Testis (tissue), 3 donors: ENCODE data around the gene WAPL. TPM values are rescaled to one million over a fixed set of nuclear protein-coding genes. Genes with fewer than 3 reads are reported as not detected.

Source experiments
- DNase-seq: peaks from one replicate; pipeline ENCODE4 v3.0.0-alpha.2; 2019
- H3K27ac ChIP-seq, 2 donors: fragments of 200-600 bp; sonication (generic); one replicate each; pipeline ENCODE4 v1.5.1; 2019
- H3K27me3 ChIP-seq: fragments of 200-600 bp; sonication (generic); one replicate; pipeline ENCODE4 v1.5.1; 2019
- H3K36me3 ChIP-seq: fragments of 200-600 bp; sonication (generic); one replicate; pipeline ENCODE4 v1.5.1; 2017; ENCODE audit warnings: low read depth; ENCODE audit errors: missing control alignments
- H3K4me1 ChIP-seq: fragments of 200-600 bp; sonication (generic); one replicate; pipeline ENCODE4 v1.5.1; 2019
- H3K4me3 ChIP-seq, 2 donors: fragments of 200-600 bp; sonication (generic); one replicate each; pipeline ENCODE4 v1.5.1; 2017 to 2019
- H3K9me3 ChIP-seq: fragments of 200-600 bp; sonication (generic); one replicate; pipeline ENCODE4 v1.5.1; 2017
- POLR2A ChIP-seq: fragments of 450-650 bp; IDR thresholded peaks from one replicate; pipeline ENCODE4 v1.6.1; 2017; ENCODE audit warnings: antibody characterized with exemption, mild to moderate bottlenecking, moderate library complexity
- WGBS, 2 donors: methylation state at CpG; one replicate each; pipeline ENCODE4 v1.1.5; 2018; 5-methylcytosine and 5-hydroxymethylcytosine counted together
- intact Hi-C: fragments of 100-400 bp; cut with DNase I; formaldehyde crosslinking; loops from one replicate; pipeline ENCODE4 v1.15.1; 2023; ENCODE audit warnings: low total_unique reads
- polyA plus RNA-seq: library from polyadenylated mRNA; stranded (reverse); fragments of 350-450 nt; fragmentation: Illumina TruSeq; extraction: RNeasy Lipid Tissue Mini Kit (QIAGEN cat#74804); gene quantifications from one replicate; pipeline ENCODE4 v1.2.3, GENCODE V29; 2014; ENCODE audit warnings: low read depth, low replicate concordance; ENCODE audit not compliant: insufficient read depth
- total RNA-seq, 2 donors: library from RNA; depleted of rRNA; stranded (reverse); fragments of >200 nt; gene quantifications; one replicate each; pipeline ENCODE4 v1.2.3, GENCODE V29; 2016
- TF ChIP-seq, protein P1 (sequence below), 3 experiments: fragments of 450-650 bp in 2 of 3; fragments of 200-600 bp in 1 of 3; sonication (generic) in 1 of 3; IDR thresholded peaks; one replicate each; pipeline ENCODE4 v1.5.1; 2016 to 2019; ENCODE audit warnings: antibody characterized with exemption in 3 of 3, mild to moderate bottlenecking in 2 of 3, moderate library complexity in 1 of 3

Gene WAPL
- total and polyA plus RNA-seq, 3 donors from 2014 or later: 65.7 to 89.8 (median 80.8) TPM

- TF ChIP-seq, protein P1, sequence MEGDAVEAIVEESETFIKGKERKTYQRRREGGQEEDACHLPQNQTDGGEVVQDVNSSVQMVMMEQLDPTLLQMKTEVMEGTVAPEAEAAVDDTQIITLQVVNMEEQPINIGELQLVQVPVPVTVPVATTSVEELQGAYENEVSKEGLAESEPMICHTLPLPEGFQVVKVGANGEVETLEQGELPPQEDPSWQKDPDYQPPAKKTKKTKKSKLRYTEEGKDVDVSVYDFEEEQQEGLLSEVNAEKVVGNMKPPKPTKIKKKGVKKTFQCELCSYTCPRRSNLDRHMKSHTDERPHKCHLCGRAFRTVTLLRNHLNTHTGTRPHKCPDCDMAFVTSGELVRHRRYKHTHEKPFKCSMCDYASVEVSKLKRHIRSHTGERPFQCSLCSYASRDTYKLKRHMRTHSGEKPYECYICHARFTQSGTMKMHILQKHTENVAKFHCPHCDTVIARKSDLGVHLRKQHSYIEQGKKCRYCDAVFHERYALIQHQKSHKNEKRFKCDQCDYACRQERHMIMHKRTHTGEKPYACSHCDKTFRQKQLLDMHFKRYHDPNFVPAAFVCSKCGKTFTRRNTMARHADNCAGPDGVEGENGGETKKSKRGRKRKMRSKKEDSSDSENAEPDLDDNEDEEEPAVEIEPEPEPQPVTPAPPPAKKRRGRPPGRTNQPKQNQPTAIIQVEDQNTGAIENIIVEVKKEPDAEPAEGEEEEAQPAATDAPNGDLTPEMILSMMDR (IDR thresholded peaks at IDR 0.05): no peak
- TF ChIP-seq POLR2A: no peak
- H3K27ac ChIP-seq: no peak overlapping the region
- intact Hi-C loops: no loop called here
- no peaks in the 10 kb centered on the region for H3K27me3 ChIP-seq
- DNase-seq: no peak
- no peaks in the 10 kb centered on the region for H3K9me3 ChIP-seq
- H3K4me3 ChIP-seq: no peak overlapping the region
- WGBS, 2 donors: 94 to 96% methylated on average over 5 of the region's 5 CpGs
- H3K4me1 ChIP-seq: no peaks in the 10 kb centered on the region
- H3K36me3 ChIP-seq: no peaks in the 10 kb centered on the region
Measured at GRCh38 chr10:86440874-86441843, 80.4 kb downstream of the WAPL start.

GRCh38 chr10:86439544-86439943 is 82.0 kb downstream of the WAPL start:
- peak; percentile 73 for DNase-seq
- H3K27me3 ChIP-seq: no peaks in the 10 kb centered on the region
- no peaks in the 10 kb centered on the region for H3K4me1 ChIP-seq
- 18 to 40% methylated on average over 1 of the region's 1 CpG for WGBS, 2 donors
- peak overlapping the region in 1 of 2 donors; percentile 1 for H3K27ac ChIP-seq
- H3K4me3 ChIP-seq: no peak overlapping the region
- TF ChIP-seq, protein P1 (IDR thresholded peaks at IDR 0.05): no peak
- TF ChIP-seq POLR2A: no peak
- no peaks in the 10 kb centered on the region for H3K36me3 ChIP-seq
- H3K9me3 ChIP-seq: no peaks in the 10 kb centered on the region
- intact Hi-C loops: no loop called here

GRCh38 chr10:86438091-86438749 is 83.4 kb downstream of the WAPL start:
- 90 to 94% methylated on average over 8 of the region's 8 CpGs for WGBS, 2 donors
- Histone ChIP-seq H3K4me1 (no peaks in the 10 kb centered on the region), H3K27me3 (no peaks in the 10 kb centered on the region), H3K4me3 (no peak overlapping the region), H3K9me3 (no peaks in the 10 kb centered on the region), H3K36me3 (no peaks in the 10 kb centered on the region), H3K27ac (no peak overlapping the region)
- no peak for TF ChIP-seq POLR2A
- no peak for DNase-seq
- intact Hi-C loops: no loop called here

GRCh38 chr10:86437447-86437846 is 84.1 kb downstream of the WAPL start:
- DNase-seq: no peak
- no peaks in the 10 kb centered on the region for H3K27me3 ChIP-seq
- H3K4me1 ChIP-seq: no peaks in the 10 kb centered on the region
- 93 to 94% methylated on average over 3 of the region's 3 CpGs for WGBS, 2 donors
- no peak for TF ChIP-seq POLR2A
- TF ChIP-seq, protein P1 (IDR thresholded peaks at IDR 0.05): no peak
- no peak overlapping the region for H3K4me3 ChIP-seq
- H3K27ac ChIP-seq: no peak overlapping the region
- H3K9me3 ChIP-seq: no peaks in the 10 kb centered on the region
- intact Hi-C loops: no loop called here
- H3K36me3 ChIP-seq: no peaks in the 10 kb centered on the region

GRCh38 chr10:86436963-86437362 is 84.6 kb downstream of the WAPL start:
- 88 to 94% methylated on average over 2 of the region's 2 CpGs for WGBS, 2 donors
- intact Hi-C loops: no loop called here
- TF ChIP-seq POLR2A: no peak
- TF ChIP-seq, protein P1 (IDR thresholded peaks at IDR 0.05): no peak
- no peak for DNase-seq
- no peaks in the 10 kb centered on the region for H3K9me3 ChIP-seq
- H3K27me3 ChIP-seq: no peaks in the 10 kb centered on the region
- H3K27ac ChIP-seq: no peak overlapping the region
- H3K4me3 ChIP-seq: no peak overlapping the region
- H3K36me3 ChIP-seq: no peaks in the 10 kb centered on the region
- H3K4me1 ChIP-seq: no peaks in the 10 kb centered on the region
